Measurements from ENCODE around the gene THEM4. TPM values are rescaled to one million over a fixed set of nuclear protein-coding genes. Genes with fewer than 3 reads are reported as not detected.

THEM4 gene
- total RNA-seq, 1 donor, result 9.8 TPM

DNA sequence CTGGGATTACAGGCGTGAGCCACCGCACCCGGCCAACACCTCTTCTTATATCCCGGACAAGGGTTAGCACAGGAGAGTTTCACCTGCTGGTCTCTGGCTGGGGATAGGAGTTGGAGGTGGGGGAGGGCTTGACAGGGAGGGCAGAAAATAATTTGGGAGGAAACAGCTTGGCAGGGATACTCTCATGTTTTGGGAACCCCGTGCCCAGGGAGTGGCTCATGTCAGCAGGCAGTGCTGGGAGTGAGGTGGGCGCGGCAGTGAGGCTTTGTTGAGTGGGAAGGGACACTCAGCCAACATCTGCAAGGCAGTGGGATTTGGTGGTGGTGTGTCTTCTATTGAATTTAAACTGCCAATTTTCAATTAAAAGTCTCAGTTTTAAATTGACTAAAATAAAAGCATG is 54.7 kb downstream of the THEM4 start:
- no peaks in the 10 kb centered on the region for H4K20me1 ChIP-seq (ENCODE audit: insufficient read depth, low read length)
- H3K4me3 ChIP-seq (ENCODE audit: insufficient read depth, low read length), result no peak overlapping the region

DNA sequence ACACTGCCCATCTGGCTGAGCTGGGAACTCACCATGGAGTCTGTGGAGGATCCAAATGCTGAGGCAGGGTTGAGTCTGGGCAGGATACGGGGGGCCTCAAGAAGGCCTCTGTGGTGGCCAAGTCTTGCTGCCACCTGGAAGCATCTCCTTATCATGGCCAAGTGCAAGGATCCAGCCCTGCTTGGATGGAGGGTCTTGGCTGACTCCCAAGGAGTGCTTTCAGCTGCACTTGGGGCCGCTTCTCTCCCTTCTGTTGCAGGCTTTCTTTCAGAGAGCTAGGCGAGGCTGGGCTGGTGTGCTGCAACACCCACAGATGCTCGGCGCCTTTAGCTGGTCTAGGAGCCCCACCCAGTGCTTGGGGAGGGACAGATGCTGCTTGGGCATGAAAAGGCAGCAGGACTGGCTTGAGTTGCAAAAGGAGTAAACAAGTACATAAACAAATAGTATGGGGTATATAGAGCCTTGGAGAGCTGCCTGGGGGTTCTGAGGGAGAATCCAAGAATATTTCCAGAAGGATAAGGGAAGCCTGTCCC is 55.8 kb downstream of the THEM4 start, which contains the start of gene THEM5:
TSS of gene THEM5 (minus strand) at position 302 of the 533 bp plus-strand sequence. CDS start at position 155, 147 bp downstream.
- Histone ChIP-seq H3K79me2 (ENCODE audit: insufficient read depth, low read length) (no peaks in the 10 kb centered on the region), H2AFZ (ENCODE audit: low read length) (no peak within 1 kb of the TSS)
- peak; percentile 39 for DNase-seq (ENCODE audit: insufficient read length, low spot score, missing footprints)

More for the DNA sequence above, 54.7 kb downstream of the THEM4 start:
- Histone ChIP-seq H3K4me1 (ENCODE audit: insufficient read depth, low read length) (no peaks in the 10 kb centered on the region), H3K4me2 (ENCODE audit: insufficient read depth, low read length) (no peak overlapping the region), H3K36me3 (ENCODE audit: insufficient read depth, low read length) (no peaks in the 10 kb centered on the region), H2AFZ (ENCODE audit: low read length) (no peak overlapping the region), H3K27me3 (ENCODE audit: insufficient read depth, low read length) (peaks cover 28% of the 10 kb centered on the region), H3K79me2 (ENCODE audit: insufficient read depth, low read length) (no peaks in the 10 kb centered on the region), H3K9me3 (ENCODE audit: low read depth, low read length) (no peaks in the 10 kb centered on the region), H3K27ac (ENCODE audit: low read depth, low read length) (no peak overlapping the region)
- peak; percentile 30 for DNase-seq (ENCODE audit: insufficient read length, low spot score, missing footprints)
- TF ChIP-seq, protein P1, sequence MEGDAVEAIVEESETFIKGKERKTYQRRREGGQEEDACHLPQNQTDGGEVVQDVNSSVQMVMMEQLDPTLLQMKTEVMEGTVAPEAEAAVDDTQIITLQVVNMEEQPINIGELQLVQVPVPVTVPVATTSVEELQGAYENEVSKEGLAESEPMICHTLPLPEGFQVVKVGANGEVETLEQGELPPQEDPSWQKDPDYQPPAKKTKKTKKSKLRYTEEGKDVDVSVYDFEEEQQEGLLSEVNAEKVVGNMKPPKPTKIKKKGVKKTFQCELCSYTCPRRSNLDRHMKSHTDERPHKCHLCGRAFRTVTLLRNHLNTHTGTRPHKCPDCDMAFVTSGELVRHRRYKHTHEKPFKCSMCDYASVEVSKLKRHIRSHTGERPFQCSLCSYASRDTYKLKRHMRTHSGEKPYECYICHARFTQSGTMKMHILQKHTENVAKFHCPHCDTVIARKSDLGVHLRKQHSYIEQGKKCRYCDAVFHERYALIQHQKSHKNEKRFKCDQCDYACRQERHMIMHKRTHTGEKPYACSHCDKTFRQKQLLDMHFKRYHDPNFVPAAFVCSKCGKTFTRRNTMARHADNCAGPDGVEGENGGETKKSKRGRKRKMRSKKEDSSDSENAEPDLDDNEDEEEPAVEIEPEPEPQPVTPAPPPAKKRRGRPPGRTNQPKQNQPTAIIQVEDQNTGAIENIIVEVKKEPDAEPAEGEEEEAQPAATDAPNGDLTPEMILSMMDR (IDR thresholded peaks at IDR 0.05; ENCODE audit: extremely low read depth, low read depth, low read length), result no peak

DNA sequence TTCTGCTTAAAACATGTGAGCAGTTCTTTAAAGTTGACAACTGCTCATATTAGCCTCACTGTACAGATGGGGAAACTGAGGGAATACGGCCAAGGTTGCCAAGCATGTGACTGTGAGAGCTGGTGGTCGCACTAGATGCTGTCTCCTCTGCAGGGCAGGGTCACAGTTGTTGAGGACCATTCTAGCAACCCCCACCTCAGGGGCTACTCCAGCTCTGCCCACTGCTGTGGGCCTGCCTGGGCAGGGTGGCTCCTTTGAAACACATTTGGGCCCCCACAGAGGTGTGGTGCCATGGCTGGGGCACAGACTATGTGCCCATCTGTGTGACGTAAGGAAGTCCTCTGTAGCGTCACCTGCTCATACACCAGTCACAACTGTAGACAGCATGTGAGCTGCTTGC is 56.6 kb downstream of the THEM4 start:
- Histone ChIP-seq H3K4me2 (ENCODE audit: insufficient read depth, low read length) (no peak overlapping the region), H3K9me3 (ENCODE audit: low read depth, low read length) (no peaks in the 10 kb centered on the region), H3K27ac (ENCODE audit: low read depth, low read length) (no peak overlapping the region), H3K4me1 (ENCODE audit: insufficient read depth, low read length) (no peaks in the 10 kb centered on the region), H2AFZ (ENCODE audit: low read length) (no peak overlapping the region), H4K20me1 (ENCODE audit: insufficient read depth, low read length) (no peaks in the 10 kb centered on the region), H3K27me3 (ENCODE audit: insufficient read depth, low read length) (peaks cover 44% of the 10 kb centered on the region), H3K36me3 (ENCODE audit: insufficient read depth, low read length) (no peaks in the 10 kb centered on the region), H3K79me2 (ENCODE audit: insufficient read depth, low read length) (no peaks in the 10 kb centered on the region), H3K4me3 (ENCODE audit: insufficient read depth, low read length) (no peak overlapping the region)
- TF ChIP-seq, protein P1 (IDR thresholded peaks at IDR 0.05; ENCODE audit: extremely low read depth, low read depth, low read length), result no peak
- DNase-seq (ENCODE audit: insufficient read length, low spot score, missing footprints), result peak; percentile 47

More for the DNA sequence above, 55.8 kb downstream of the THEM4 start, which contains the start of gene THEM5:
- H4K20me1 ChIP-seq (ENCODE audit: insufficient read depth, low read length), result no peaks in the 10 kb centered on the region
- H3K27me3 ChIP-seq (ENCODE audit: insufficient read depth, low read length), result peaks cover 38% of the 10 kb centered on the region
- TF ChIP-seq, protein P1 (IDR thresholded peaks at IDR 0.05; ENCODE audit: extremely low read depth, low read depth, low read length), result no peak
- H3K9me3 ChIP-seq (ENCODE audit: low read depth, low read length), result no peaks in the 10 kb centered on the region
- no peaks in the 10 kb centered on the region for H3K36me3 ChIP-seq (ENCODE audit: insufficient read depth, low read length)
- H3K4me3 ChIP-seq (ENCODE audit: insufficient read depth, low read length), result no peak within 1 kb of the TSS
- H3K4me1 ChIP-seq (ENCODE audit: insufficient read depth, low read length), result no peaks in the 10 kb centered on the region
- H3K27ac ChIP-seq (ENCODE audit: low read depth, low read length), result no peak within 1 kb of the TSS
- no peak within 1 kb of the TSS for H3K4me2 ChIP-seq (ENCODE audit: insufficient read depth, low read length)

DNA sequence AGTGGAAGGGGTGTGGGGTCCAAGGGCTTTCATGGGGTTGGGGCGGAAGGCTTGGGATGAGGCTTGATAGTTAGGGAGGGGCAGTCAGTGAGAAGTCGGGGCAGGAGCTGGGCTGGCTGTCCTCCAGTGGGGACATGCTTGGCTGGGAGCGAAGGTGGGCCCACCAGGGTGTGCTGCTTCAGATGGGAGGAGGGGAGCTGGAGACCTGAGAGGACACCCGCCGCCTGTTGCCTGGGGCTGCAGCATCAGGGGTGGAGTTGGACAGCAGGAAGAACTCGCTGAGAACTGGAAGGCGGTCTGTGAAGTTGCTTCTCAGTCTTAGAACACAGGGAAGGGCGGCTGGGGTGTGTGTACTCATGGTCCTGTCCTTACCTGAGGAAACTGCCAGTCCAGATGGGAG is 57.4 kb downstream of the THEM4 start:
- Histone ChIP-seq H3K4me3 (ENCODE audit: insufficient read depth, low read length) (no peak overlapping the region), H3K4me1 (ENCODE audit: insufficient read depth, low read length) (no peaks in the 10 kb centered on the region), H3K27me3 (ENCODE audit: insufficient read depth, low read length) (peaks cover 44% of the 10 kb centered on the region), H3K9me3 (ENCODE audit: low read depth, low read length) (no peaks in the 10 kb centered on the region), H4K20me1 (ENCODE audit: insufficient read depth, low read length) (no peaks in the 10 kb centered on the region), H3K4me2 (ENCODE audit: insufficient read depth, low read length) (no peak overlapping the region), H3K79me2 (ENCODE audit: insufficient read depth, low read length) (no peaks in the 10 kb centered on the region), H3K36me3 (ENCODE audit: insufficient read depth, low read length) (no peaks in the 10 kb centered on the region), H3K27ac (ENCODE audit: low read depth, low read length) (no peak overlapping the region), H2AFZ (ENCODE audit: low read length) (no peak overlapping the region)
- TF ChIP-seq, protein P1 (IDR thresholded peaks at IDR 0.05; ENCODE audit: extremely low read depth, low read depth, low read length), result no peak
- peak; percentile 38 for DNase-seq (ENCODE audit: insufficient read length, low spot score, missing footprints)

Data from osteoblast (primary cell).